GM12878 (cell line): ENCODE results near the gene ELMOD2. TPM values are rescaled to one million over a fixed set of nuclear protein-coding genes. Genes with fewer than 3 reads are reported as not detected.

Experiments used
- ATAC-seq: fragments of 200-7000 bp; cut with Tn5 transposase; 3 replicates; pipeline ENCODE4 v1.9.1; 2020; ENCODE audit warnings: mild to moderate bottlenecking, moderate library complexity
- BruUV-seq: library from RNA; stranded (reverse); fragments of 400-500 nt; replicated peaks from 2 replicates; lab custom pipeline; 2021; lab: Mats Ljungman, UMichigan
- CTCF ChIA-PET: fragments of 300-600 bp; sonication (Branson Sonifier 250); formaldehyde crosslinking; extraction: SDS; loops from one replicate; lab custom pipeline; 2021; ENCODE audit warnings: inconsistent platforms; lab: Yijun Ruan, JAX
- POLR2A ChIA-PET: fragments of 350-600 bp; formaldehyde crosslinking; extraction: SDS; loops from one replicate; lab custom pipeline; 2021; ENCODE audit warnings: inconsistent platforms; lab: Charles Lee
- RAD21 ChIA-PET: fragments of 300-600 bp; sonication (Branson Sonifier 250); formaldehyde crosslinking; loops from one replicate; lab custom pipeline; 2023; ENCODE audit warnings: antibody characterized with exemption; ENCODE audit not compliant: unreplicated experiment; lab: Charles Lee
- SMC1A ChIA-PET: fragments of 300-600 bp; sonication (Branson Sonifier 250); formaldehyde crosslinking; loops from one replicate; lab custom pipeline; 2023; ENCODE audit not compliant: unreplicated experiment, uncharacterized antibody; lab: Charles Lee
- DNase-seq: peaks from one replicate; pipeline ENCODE4 v3.0.0-alpha.2; 2011; ENCODE audit warnings: low read depth, low spot score
- FAIRE-seq: peaks from 3 replicates; lab custom pipeline; 2011; peaks lifted over from hg19 to GRCh38; lab: Jason Lieb, UNC
- H2AFZ ChIP-seq: 2 replicates; pipeline ENCODE4 v1.6.0; 2011; ENCODE audit warnings: low read depth, low read length, control low read depth; ENCODE audit not compliant: control insufficient read depth
- H3K27ac ChIP-seq: 2 replicates; pipeline ENCODE4 v1.5.1; 2011; ENCODE audit warnings: control low read depth; ENCODE audit not compliant: control insufficient read depth, insufficient read depth
- H3K27me3 ChIP-seq, 2 experiments: replicated peaks in 1 of 2; 2 replicates each; pipeline versions ENCODE4 v1.6.0 to v1.6.1; 2011; ENCODE audit warnings: low read length in 1 of 2; ENCODE audit not compliant: control insufficient read depth in 2 of 2, insufficient read depth in 2 of 2
- H3K36me3 ChIP-seq, 2 experiments: 2 replicates each; pipeline ENCODE4 v1.5.1; 2011; ENCODE audit warnings: low read length in 1 of 2; ENCODE audit not compliant: control insufficient read depth in 2 of 2, insufficient read depth in 2 of 2
- H3K4me1 ChIP-seq: 2 replicates; pipeline ENCODE4 v1.6.1; 2011; ENCODE audit warnings: mild to moderate bottlenecking, low read length, moderate library complexity, mixed read lengths; ENCODE audit not compliant: control insufficient read depth, insufficient read depth
- H3K4me2 ChIP-seq: 2 replicates; pipeline ENCODE4 v1.6.0; 2011; ENCODE audit warnings: control low read depth; ENCODE audit not compliant: control insufficient read depth, insufficient read depth
- H3K4me3 ChIP-seq: fragments of 200-600 bp; sonication (generic); 2 replicates; pipeline ENCODE4 v1.5.1; 2016
- H3K79me2 ChIP-seq: 2 replicates; pipeline ENCODE4 v1.6.0; 2011; ENCODE audit warnings: low read length; ENCODE audit not compliant: control insufficient read depth, insufficient read depth
- H3K9ac ChIP-seq: 2 replicates; pipeline ENCODE4 v1.8.0; 2011; ENCODE audit warnings: low read length, control low read depth, mixed read lengths; ENCODE audit not compliant: control insufficient read depth, insufficient read depth
- H3K9me3 ChIP-seq: replicated peaks from 3 replicates; pipeline ENCODE4 v1.5.1; 2011; ENCODE audit warnings: mild to moderate bottlenecking, low read length; ENCODE audit not compliant: control insufficient read depth, insufficient read depth
- H4K20me1 ChIP-seq: 2 replicates; pipeline ENCODE4 v1.6.0; 2011; ENCODE audit not compliant: control insufficient read depth, insufficient read depth
- BHLHE40 ChIP-seq, 2 experiments: fragments of 450-650 bp in 1 of 2; IDR thresholded peaks; 2 replicates each; pipeline ENCODE4 v1.6.1; 2011 to 2017; ENCODE audit warnings: low read depth in 2 of 2, borderline replicate concordance in 1 of 2, improper control_type of control experiment in 1 of 2, low read length in 1 of 2, mild to moderate bottlenecking in 1 of 2
- CBX5 ChIP-seq: sonication (generic); IDR thresholded peaks from 2 replicates; pipeline ENCODE4 v1.6.1; 2016; ENCODE audit warnings: low read depth, moderate library complexity, mild to moderate bottlenecking, inconsistent platforms
- EED ChIP-seq: sonication (generic); IDR thresholded peaks from 2 replicates; pipeline ENCODE4 v1.6.1; 2016; ENCODE audit warnings: antibody characterized with exemption, low read depth
- MXI1 ChIP-seq: fragments of 150-350 bp; IDR thresholded peaks from 2 replicates; pipeline ENCODE4 v1.6.1; 2011; ENCODE audit warnings: low read depth, mild to moderate bottlenecking, inconsistent platforms, low read length, improper control_type of control experiment
- NBN ChIP-seq: fragments of 450-650 bp; IDR thresholded peaks from 2 replicates; pipeline ENCODE4 v1.6.1; 2016
- NFYA ChIP-seq: IDR thresholded peaks from 2 replicates; pipeline ENCODE4 v1.6.1; 2011; ENCODE audit warnings: low read depth, mild to moderate bottlenecking, low read length, improper control_type of control experiment, borderline replicate concordance
- RAD51 ChIP-seq: fragments of 450-650 bp; IDR thresholded peaks from 2 replicates; pipeline ENCODE4 v1.6.1; 2016; ENCODE audit warnings: moderate library complexity, mild to moderate bottlenecking, inconsistent platforms
- RELA ChIP-seq: fragments of 450-650 bp; IDR thresholded peaks from 2 replicates; pipeline ENCODE4 v1.8.0; 2014; ENCODE audit warnings: borderline replicate concordance; ENCODE audit not compliant: partially characterized antibody
- SIX5 ChIP-seq: IDR thresholded peaks from 2 replicates; pipeline ENCODE4 v1.6.1; 2011; ENCODE audit warnings: mild to moderate bottlenecking, low read depth, low read length, moderate library complexity; ENCODE audit not compliant: severe bottlenecking
- ZBED1 ChIP-seq: IDR thresholded peaks from 2 replicates; pipeline ENCODE4 v1.6.1; 2016; ENCODE audit warnings: borderline replicate concordance
- WGBS: methylation state at CpG from one replicate; pipeline ENCODE4 v1.1.6; 2016; ENCODE audit warnings: low lambda C conversion rate; ENCODE audit not compliant: insufficient replicate concordance, insufficient coverage; ENCODE audit errors: missing lambda C conversion rate; 5-methylcytosine and 5-hydroxymethylcytosine counted together
- in situ Hi-C: fragments of 300-500 bp; cut with MboI; formaldehyde crosslinking; loops from 9 replicates; pipeline ENCODE4 v1.14.3; 2018; ENCODE audit warnings: mixed read lengths
- intact Hi-C: fragments of 100-400 bp; cut with micrococcal nuclease; formaldehyde crosslinking; loops from one replicate; pipeline ENCODE4 v1.14.2; 2022; ENCODE audit not compliant: unreplicated experiment
- polyA plus RNA-seq, 11 experiments: library from polyadenylated mRNA; depleted of rRNA in 4 of 11; unstranded in 6 of 11; stranded (reverse) in 5 of 11; fragments of >200 nt; fragmentation: Nextera tagmentation in 4 of 11; fragmentation: Illumina TruSeq in 1 of 11; extraction: Ambion mirVana in 4 of 11; extraction: Trizol in 1 of 11; gene quantifications; 1 replicate in 1 of 11; 2 replicates in 10 of 11; pipeline versions ENCODE4 v1.2.1 to v1.2.3, GENCODE V29; 2011 to 2016; ENCODE audit warnings: inconsistent platforms in 2 of 11, missing spikeins in 2 of 11, low read depth in 1 of 11
- total RNA-seq, 4 experiments: library from RNA; depleted of rRNA in 3 of 4; stranded (reverse); fragments of >200 nt in 3 of 4; fragmentation: Illumina TruSeq in 1 of 4; extraction: Trizol in 1 of 4; gene quantifications; 2 replicates each; pipeline versions ENCODE4 v1.2.1 to v1.2.3, GENCODE V29; 2013 to 2021
- TF ChIP-seq, protein P1 (sequence below): IDR thresholded peaks from 2 replicates; pipeline ENCODE4 v1.6.1; 2012; ENCODE audit warnings: improper control_type of control experiment, low read depth, low read length; ENCODE audit not compliant: insufficient replicate concordance

The ELMOD2 gene
- total and polyA plus RNA-seq, 10 of the 15 experiments (the other 5 are each of a cell fraction or from before 2014, with no cell fraction given) = 6.5 to 16.7 (median 12.7) TPM

DNA sequence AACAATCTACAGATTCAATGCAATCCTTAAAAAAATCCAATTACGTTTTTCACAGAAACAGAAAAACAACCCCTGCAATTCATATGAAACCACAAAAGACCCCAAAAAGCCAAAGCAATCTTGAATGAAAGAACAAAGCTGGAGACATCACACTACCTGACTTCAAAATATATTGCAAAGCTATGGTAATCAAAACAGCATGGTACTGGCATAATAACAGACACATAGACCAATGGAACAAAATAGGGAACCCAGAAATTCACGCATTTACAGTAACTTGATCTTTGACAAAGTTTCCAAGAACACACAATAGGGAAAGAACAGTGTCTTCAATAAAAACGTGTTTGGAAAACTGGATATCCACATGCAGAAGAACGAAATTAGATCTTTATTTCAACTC, 40.5 kb upstream of the ELMOD2 start:
- intact Hi-C loops (no loop called here), in situ Hi-C loops (no loop called here)
- Histone ChIP-seq H3K9ac (no peak overlapping the region), H3K4me3 (no peak overlapping the region), H3K9me3 (no peaks in the 10 kb centered on the region), H3K27me3 (no peaks in the 10 kb centered on the region), H3K36me3 (no peaks in the 10 kb centered on the region), H3K79me2 (no peaks in the 10 kb centered on the region), H3K27ac (no peak overlapping the region), H3K4me1 (no peaks in the 10 kb centered on the region), H2AFZ (no peak overlapping the region), H3K4me2 (no peak overlapping the region), H4K20me1 (no peaks in the 10 kb centered on the region)
- DNase-seq (no peak), FAIRE-seq (no peak), ATAC-seq (no peak)
- ChIA-PET RAD21 (no interaction called here), CTCF (no interaction called here), SMC1A (no interaction called here), POLR2A (no interaction called here)
- WGBS = 15% methylated on average over 4 of the region's 4 CpGs
- no TSS peak for BruUV-seq
- TF ChIP-seq RELA = no peak
- no peak for TF ChIP-seq EED
- no peak for TF ChIP-seq MXI1
- TF ChIP-seq RAD51 = no peak
- no peak for TF ChIP-seq SIX5
- TF ChIP-seq, protein P1, sequence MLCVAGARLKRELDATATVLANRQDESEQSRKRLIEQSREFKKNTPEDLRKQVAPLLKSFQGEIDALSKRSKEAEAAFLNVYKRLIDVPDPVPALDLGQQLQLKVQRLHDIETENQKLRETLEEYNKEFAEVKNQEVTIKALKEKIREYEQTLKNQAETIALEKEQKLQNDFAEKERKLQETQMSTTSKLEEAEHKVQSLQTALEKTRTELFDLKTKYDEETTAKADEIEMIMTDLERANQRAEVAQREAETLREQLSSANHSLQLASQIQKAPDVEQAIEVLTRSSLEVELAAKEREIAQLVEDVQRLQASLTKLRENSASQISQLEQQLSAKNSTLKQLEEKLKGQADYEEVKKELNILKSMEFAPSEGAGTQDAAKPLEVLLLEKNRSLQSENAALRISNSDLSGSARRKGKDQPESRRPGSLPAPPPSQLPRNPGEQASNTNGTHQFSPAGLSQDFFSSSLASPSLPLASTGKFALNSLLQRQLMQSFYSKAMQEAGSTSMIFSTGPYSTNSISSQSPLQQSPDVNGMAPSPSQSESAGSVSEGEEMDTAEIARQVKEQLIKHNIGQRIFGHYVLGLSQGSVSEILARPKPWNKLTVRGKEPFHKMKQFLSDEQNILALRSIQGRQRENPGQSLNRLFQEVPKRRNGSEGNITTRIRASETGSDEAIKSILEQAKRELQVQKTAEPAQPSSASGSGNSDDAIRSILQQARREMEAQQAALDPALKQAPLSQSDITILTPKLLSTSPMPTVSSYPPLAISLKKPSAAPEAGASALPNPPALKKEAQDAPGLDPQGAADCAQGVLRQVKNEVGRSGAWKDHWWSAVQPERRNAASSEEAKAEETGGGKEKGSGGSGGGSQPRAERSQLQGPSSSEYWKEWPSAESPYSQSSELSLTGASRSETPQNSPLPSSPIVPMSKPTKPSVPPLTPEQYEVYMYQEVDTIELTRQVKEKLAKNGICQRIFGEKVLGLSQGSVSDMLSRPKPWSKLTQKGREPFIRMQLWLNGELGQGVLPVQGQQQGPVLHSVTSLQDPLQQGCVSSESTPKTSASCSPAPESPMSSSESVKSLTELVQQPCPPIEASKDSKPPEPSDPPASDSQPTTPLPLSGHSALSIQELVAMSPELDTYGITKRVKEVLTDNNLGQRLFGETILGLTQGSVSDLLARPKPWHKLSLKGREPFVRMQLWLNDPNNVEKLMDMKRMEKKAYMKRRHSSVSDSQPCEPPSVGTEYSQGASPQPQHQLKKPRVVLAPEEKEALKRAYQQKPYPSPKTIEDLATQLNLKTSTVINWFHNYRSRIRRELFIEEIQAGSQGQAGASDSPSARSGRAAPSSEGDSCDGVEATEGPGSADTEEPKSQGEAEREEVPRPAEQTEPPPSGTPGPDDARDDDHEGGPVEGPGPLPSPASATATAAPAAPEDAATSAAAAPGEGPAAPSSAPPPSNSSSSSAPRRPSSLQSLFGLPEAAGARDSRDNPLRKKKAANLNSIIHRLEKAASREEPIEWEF = no peak
- no peak for TF ChIP-seq ZBED1
- TF ChIP-seq NBN = no peak
- no peak for TF ChIP-seq BHLHE40 (IDR thresholded peaks at IDR 0.05; ENCODE audit: borderline replicate concordance in 1 of 2, low read depth in 2 of 2, low read length in 1 of 2)
- no peak for TF ChIP-seq CBX5
- no peak for TF ChIP-seq NFYA
